ENCODE data around the gene HMCN1. TPM values are rescaled to one million over a fixed set of nuclear protein-coding genes. Genes with fewer than 3 reads are reported as not detected.

The HMCN1 gene
- polyA plus RNA-seq, 1 donor from 2014 or later: 0.66 TPM

DNA sequence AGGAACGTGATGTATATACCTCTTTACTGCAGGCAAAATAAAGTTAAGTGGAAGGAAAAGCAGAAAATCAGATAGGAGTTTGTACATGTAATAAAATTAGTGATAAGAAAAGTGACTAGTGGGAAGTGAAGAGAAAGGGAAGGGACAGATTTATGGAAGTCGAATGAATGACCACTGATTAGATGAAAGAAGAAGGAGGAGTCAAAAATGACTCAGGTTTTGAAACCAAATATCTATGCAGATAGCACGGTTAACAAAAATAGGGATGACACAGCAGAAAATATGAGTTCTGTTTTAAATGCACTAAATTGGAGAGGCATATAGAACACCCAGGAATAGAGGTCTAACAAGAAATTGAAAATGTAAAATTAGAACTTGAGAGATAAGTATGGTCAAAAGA lies 128.0 kb downstream of the HMCN1 start:
- Histone ChIP-seq H3K27me3 (ENCODE audit: insufficient read depth, low read depth, low read length) (no peaks in the 10 kb centered on the region), H3K9me3 (ENCODE audit: low read length) (no peaks in the 10 kb centered on the region), H3K4me3 (ENCODE audit: low read length) (no peak overlapping the region), H3K79me2 (replicated peaks; ENCODE audit: insufficient read depth, low read length) (no peaks in the 10 kb centered on the region), H3K27ac (ENCODE audit: low read length) (no peak overlapping the region), H3F3A (ENCODE audit: insufficient read depth, low read length, poor library complexity, severe bottlenecking) (no peaks in the 10 kb centered on the region), H4K20me1 (ENCODE audit: insufficient read depth) (no peaks in the 10 kb centered on the region), H3K36me3 (ENCODE audit: insufficient read depth, low read length) (no peaks in the 10 kb centered on the region), H3K4me2 (ENCODE audit: low read length) (no peak overlapping the region), H2AFZ (ENCODE audit: low read depth, low read length) (no peak overlapping the region), H3K9me2 (ENCODE audit: insufficient read depth, low read length) (no peaks in the 10 kb centered on the region), H3K9ac (ENCODE audit: low read length) (no peak overlapping the region)
- TF ChIP-seq SMC3 (conservative IDR thresholded peaks at IDR 0.05; ENCODE audit: poor library complexity): no peak
- TF ChIP-seq RAD21 (conservative IDR thresholded peaks at IDR 0.05): no peak
- TF ChIP-seq REST (IDR thresholded peaks at IDR 0.05; ENCODE audit: borderline replicate concordance): no peak
- no peak for TF ChIP-seq TAF1 (IDR thresholded peaks at IDR 0.05; ENCODE audit: low read depth)
- TF ChIP-seq, protein P1, sequence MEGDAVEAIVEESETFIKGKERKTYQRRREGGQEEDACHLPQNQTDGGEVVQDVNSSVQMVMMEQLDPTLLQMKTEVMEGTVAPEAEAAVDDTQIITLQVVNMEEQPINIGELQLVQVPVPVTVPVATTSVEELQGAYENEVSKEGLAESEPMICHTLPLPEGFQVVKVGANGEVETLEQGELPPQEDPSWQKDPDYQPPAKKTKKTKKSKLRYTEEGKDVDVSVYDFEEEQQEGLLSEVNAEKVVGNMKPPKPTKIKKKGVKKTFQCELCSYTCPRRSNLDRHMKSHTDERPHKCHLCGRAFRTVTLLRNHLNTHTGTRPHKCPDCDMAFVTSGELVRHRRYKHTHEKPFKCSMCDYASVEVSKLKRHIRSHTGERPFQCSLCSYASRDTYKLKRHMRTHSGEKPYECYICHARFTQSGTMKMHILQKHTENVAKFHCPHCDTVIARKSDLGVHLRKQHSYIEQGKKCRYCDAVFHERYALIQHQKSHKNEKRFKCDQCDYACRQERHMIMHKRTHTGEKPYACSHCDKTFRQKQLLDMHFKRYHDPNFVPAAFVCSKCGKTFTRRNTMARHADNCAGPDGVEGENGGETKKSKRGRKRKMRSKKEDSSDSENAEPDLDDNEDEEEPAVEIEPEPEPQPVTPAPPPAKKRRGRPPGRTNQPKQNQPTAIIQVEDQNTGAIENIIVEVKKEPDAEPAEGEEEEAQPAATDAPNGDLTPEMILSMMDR (IDR thresholded peaks at IDR 0.05; ENCODE audit: poor library complexity, severe bottlenecking): no peak

DNA sequence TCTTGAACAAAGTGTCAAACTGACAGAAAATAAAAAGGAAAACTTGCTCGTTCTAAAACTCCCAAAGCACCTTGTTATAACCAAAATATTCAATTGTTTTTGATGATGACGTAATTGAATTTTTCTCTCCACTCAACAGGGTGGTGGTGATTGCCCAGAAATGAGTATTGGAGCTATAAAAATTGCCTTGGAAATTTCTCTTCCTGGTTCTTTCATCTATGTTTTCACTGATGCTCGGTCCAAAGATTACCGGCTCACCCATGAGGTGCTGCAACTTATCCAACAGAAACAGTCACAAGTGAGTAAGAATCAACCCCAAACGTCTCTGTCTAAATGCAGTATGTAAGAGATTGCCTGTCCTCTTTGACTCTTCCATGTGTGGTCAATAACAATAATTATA lies 130.1 kb downstream of the HMCN1 start:
- Histone ChIP-seq H3K36me3 (ENCODE audit: insufficient read depth, low read length) (no peaks in the 10 kb centered on the region), H3K27ac (ENCODE audit: low read length) (no peak overlapping the region), H3F3A (ENCODE audit: insufficient read depth, low read length, poor library complexity, severe bottlenecking) (no peaks in the 10 kb centered on the region), H3K4me3 (ENCODE audit: low read length) (no peak overlapping the region), H3K4me2 (ENCODE audit: low read length) (no peak overlapping the region), H3K9ac (ENCODE audit: low read length) (no peak overlapping the region), H4K20me1 (ENCODE audit: insufficient read depth) (no peaks in the 10 kb centered on the region), H3K9me2 (ENCODE audit: insufficient read depth, low read length) (no peaks in the 10 kb centered on the region), H3K27me3 (ENCODE audit: insufficient read depth, low read depth, low read length) (no peaks in the 10 kb centered on the region), H2AFZ (ENCODE audit: low read depth, low read length) (no peak overlapping the region), H3K79me2 (replicated peaks; ENCODE audit: insufficient read depth, low read length) (no peaks in the 10 kb centered on the region), H3K9me3 (ENCODE audit: low read length) (no peaks in the 10 kb centered on the region)
- no peak for TF ChIP-seq POLR2AphosphoS5 (IDR thresholded peaks at IDR 0.05)
- TF ChIP-seq MXI1 (conservative IDR thresholded peaks at IDR 0.05; ENCODE audit: poor library complexity, severe bottlenecking): no peak
- TF ChIP-seq, protein P1 (IDR thresholded peaks at IDR 0.05; ENCODE audit: poor library complexity, severe bottlenecking): no peak
- TF ChIP-seq REST (IDR thresholded peaks at IDR 0.05; ENCODE audit: borderline replicate concordance): no peak
- TF ChIP-seq EP300 (conservative IDR thresholded peaks at IDR 0.05; ENCODE audit: poor library complexity, severe bottlenecking): no peak
- no peak for TF ChIP-seq TAF1 (IDR thresholded peaks at IDR 0.05; ENCODE audit: low read depth)
- no peak for TF ChIP-seq EZH2 (IDR thresholded peaks at IDR 0.05; ENCODE audit: borderline replicate concordance, insufficient read depth, low read length, poor library complexity, severe bottlenecking)
- no peak for TF ChIP-seq RAD21 (conservative IDR thresholded peaks at IDR 0.05)
- no peak for TF ChIP-seq SMC3 (conservative IDR thresholded peaks at IDR 0.05; ENCODE audit: poor library complexity)
